Suprapubic skin (tissue), 4 donors: ENCODE measurements around the gene PACRG. TPM values are rescaled to one million over a fixed set of nuclear protein-coding genes. Genes with fewer than 3 reads are reported as not detected.

Source experiments
- DNase-seq, 2 donors: peaks; one replicate each; pipeline ENCODE4 v3.0.0-alpha.2; 2019; ENCODE audit warnings: low spot score in 2 of 2
- H3K27ac ChIP-seq: fragments of 200-600 bp; sonication (generic); one replicate; pipeline ENCODE4 v1.5.1; 2019
- H3K27me3 ChIP-seq: fragments of 200-600 bp; sonication (generic); one replicate; pipeline ENCODE4 v1.5.1; 2019
- H3K36me3 ChIP-seq: fragments of 200-600 bp; sonication (generic); one replicate; pipeline ENCODE4 v1.5.1; 2019
- H3K4me1 ChIP-seq: fragments of 200-600 bp; sonication (generic); one replicate; pipeline ENCODE4 v1.5.1; 2019
- H3K4me3 ChIP-seq: fragments of 200-600 bp; sonication (generic); one replicate; pipeline ENCODE4 v1.5.1; 2019; ENCODE audit warnings: mild to moderate bottlenecking
- H3K9me3 ChIP-seq: fragments of 200-600 bp; sonication (generic); one replicate; pipeline ENCODE4 v1.5.1; 2019
- EP300 ChIP-seq: sonication (generic); formaldehyde crosslinking; IDR thresholded peaks from one replicate; pipeline ENCODE4 v1.6.1; 2017; ENCODE audit warnings: antibody characterized with exemption
- POLR2A ChIP-seq, 2 donors: fragments of 450-650 bp; IDR thresholded peaks; one replicate each; pipeline ENCODE4 v1.6.1; 2017; ENCODE audit warnings: antibody characterized with exemption in 2 of 2, mild to moderate bottlenecking in 2 of 2, moderate library complexity in 2 of 2
- POLR2AphosphoS5 ChIP-seq, 3 donors: sonication (generic); formaldehyde crosslinking; IDR thresholded peaks; one replicate each; pipeline ENCODE4 v1.6.1; 2017; ENCODE audit warnings: antibody characterized with exemption in 3 of 3
- WGBS: methylation state at CpG from one replicate; pipeline ENCODE4 v1.1.5; 2018; 5-methylcytosine and 5-hydroxymethylcytosine counted together
- total RNA-seq, 4 donors: library from RNA; depleted of rRNA; stranded (reverse); fragments of >200 nt; gene quantifications; one replicate each; pipeline ENCODE4 v1.1.0, GENCODE V29; 2016
- TF ChIP-seq, protein P1 (sequence below), 2 donors: fragments of 200-600 bp in 1 of 2; fragments of 450-650 bp in 1 of 2; sonication (generic) in 1 of 2; IDR thresholded peaks; one replicate each; pipeline ENCODE4 v1.5.1; 2016 to 2019; ENCODE audit warnings: antibody characterized with exemption in 2 of 2, mild to moderate bottlenecking in 1 of 2, moderate library complexity in 1 of 2

Gene PACRG
- total RNA-seq, 4 donors from 2014 or later = 1.1 to 2.3 (median 2.0) TPM

DNA sequence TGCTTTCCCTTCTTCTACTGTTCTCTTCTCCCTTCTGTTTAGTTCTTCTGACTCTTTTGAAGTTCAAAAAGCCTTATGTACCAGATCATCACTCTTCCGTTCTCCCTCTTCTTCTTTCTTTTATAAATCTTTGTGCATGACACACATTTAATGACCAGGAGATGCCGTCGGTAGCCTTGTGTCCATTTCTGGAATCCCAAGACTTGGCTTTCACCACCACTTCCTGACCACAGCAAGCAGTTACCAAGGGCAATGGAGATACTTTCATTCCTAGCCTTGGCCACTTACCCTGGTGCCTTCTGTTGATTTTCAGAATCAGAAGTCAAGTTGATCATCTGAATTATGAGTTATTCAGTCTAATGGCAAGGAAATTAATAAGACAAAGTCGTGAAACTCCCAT is 418.3 kb downstream of the PACRG start:
- 75% methylated on average over 4 of the region's 4 CpGs for WGBS
- H3K4me3 ChIP-seq = no peak overlapping the region
- H3K27me3 ChIP-seq = no peaks in the 10 kb centered on the region
- no peak for DNase-seq
- no peaks in the 10 kb centered on the region for H3K9me3 ChIP-seq
- H3K4me1 ChIP-seq = no peaks in the 10 kb centered on the region
- TF ChIP-seq POLR2AphosphoS5 (IDR thresholded peaks at IDR 0.05) (no peak), EP300 (no peak), POLR2A (IDR thresholded peaks at IDR 0.05) (no peak)
- TF ChIP-seq, protein P1, sequence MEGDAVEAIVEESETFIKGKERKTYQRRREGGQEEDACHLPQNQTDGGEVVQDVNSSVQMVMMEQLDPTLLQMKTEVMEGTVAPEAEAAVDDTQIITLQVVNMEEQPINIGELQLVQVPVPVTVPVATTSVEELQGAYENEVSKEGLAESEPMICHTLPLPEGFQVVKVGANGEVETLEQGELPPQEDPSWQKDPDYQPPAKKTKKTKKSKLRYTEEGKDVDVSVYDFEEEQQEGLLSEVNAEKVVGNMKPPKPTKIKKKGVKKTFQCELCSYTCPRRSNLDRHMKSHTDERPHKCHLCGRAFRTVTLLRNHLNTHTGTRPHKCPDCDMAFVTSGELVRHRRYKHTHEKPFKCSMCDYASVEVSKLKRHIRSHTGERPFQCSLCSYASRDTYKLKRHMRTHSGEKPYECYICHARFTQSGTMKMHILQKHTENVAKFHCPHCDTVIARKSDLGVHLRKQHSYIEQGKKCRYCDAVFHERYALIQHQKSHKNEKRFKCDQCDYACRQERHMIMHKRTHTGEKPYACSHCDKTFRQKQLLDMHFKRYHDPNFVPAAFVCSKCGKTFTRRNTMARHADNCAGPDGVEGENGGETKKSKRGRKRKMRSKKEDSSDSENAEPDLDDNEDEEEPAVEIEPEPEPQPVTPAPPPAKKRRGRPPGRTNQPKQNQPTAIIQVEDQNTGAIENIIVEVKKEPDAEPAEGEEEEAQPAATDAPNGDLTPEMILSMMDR (IDR thresholded peaks at IDR 0.05) = no peak
- H3K36me3 ChIP-seq = no peaks in the 10 kb centered on the region
- H3K27ac ChIP-seq = no peak overlapping the region

DNA sequence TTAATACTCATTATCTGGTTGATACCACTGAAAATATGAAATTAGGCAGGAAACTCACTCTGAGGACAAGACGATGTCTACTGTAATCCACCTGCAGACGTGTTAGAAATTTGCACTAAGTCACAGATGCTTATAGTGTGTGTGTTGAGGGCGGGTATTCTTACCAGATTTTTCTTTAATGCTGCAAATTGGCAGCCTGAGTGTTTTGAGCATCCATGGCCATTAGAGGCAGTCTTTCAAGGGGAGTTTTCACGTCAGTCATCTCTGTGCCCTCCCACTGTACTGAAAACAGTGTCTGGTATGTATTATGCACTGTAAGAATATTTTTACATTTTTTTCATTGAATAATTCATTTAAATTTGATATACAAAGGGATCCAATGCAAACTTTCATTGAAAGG is 420.2 kb downstream of the PACRG start:
- TF ChIP-seq, protein P1 (IDR thresholded peaks at IDR 0.05) = no peak
- no peak for TF ChIP-seq POLR2A (IDR thresholded peaks at IDR 0.05)
- TF ChIP-seq POLR2AphosphoS5 (IDR thresholded peaks at IDR 0.05) = no peak
- TF ChIP-seq EP300 = no peak
- Histone ChIP-seq H3K4me1 (no peaks in the 10 kb centered on the region), H3K9me3 (no peaks in the 10 kb centered on the region), H3K4me3 (no peak overlapping the region), H3K27ac (no peak overlapping the region), H3K27me3 (no peaks in the 10 kb centered on the region), H3K36me3 (no peaks in the 10 kb centered on the region)
- WGBS = 59% methylated on average over 4 of the region's 4 CpGs
- DNase-seq = no peak

DNA sequence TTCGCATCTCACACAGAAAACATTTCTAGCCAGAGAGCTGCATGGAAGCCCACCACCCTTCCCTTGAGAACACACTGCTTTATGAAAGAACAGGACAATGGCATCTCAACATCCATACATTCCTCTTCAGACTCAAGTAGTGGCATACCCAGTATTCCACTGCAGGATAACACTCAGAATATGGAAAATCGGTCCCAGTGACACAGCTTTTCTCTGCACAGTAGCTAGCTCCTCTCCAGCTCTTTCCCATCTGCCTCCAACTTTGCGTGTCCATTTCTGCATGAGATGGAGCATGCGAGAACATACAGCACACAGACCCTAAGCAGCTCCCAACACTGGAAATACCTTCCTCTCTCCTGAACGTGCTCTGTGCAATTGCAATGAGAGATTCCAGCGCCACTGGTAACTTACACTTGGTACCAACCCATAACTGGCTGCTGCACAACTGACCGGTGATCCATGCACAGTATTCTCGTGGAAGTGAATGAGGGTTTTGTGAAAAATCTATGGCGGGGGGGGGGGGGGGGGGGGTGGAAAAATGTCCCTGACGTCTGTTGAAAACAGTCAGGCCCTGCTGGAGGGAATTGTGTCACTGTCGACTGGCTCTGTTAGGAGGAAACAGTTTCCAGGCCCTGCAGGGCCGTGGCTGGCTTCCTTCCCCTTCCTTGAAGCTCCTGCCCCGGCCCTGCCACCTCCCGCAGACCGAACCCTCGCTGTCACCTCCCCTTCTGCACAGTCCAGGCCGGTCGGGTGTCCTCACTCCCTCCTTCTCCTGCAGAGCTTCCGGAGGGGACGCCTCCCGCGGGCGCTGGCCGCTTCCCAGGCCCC is 420.9 kb downstream of the PACRG start:
- TF ChIP-seq POLR2AphosphoS5 (IDR thresholded peaks at IDR 0.05) = no peak
- TF ChIP-seq, protein P1 (IDR thresholded peaks at IDR 0.05) = no peak
- no peak for TF ChIP-seq EP300
- TF ChIP-seq POLR2A (IDR thresholded peaks at IDR 0.05) = no peak
- no peaks in the 10 kb centered on the region for H3K4me1 ChIP-seq
- no peak for DNase-seq
- H3K4me3 ChIP-seq = no peak overlapping the region
- 89% methylated on average over 22 of the region's 24 CpGs for WGBS
- no peaks in the 10 kb centered on the region for H3K27me3 ChIP-seq
- no peaks in the 10 kb centered on the region for H3K36me3 ChIP-seq
- no peak overlapping the region for H3K27ac ChIP-seq
- H3K9me3 ChIP-seq = no peaks in the 10 kb centered on the region

DNA sequence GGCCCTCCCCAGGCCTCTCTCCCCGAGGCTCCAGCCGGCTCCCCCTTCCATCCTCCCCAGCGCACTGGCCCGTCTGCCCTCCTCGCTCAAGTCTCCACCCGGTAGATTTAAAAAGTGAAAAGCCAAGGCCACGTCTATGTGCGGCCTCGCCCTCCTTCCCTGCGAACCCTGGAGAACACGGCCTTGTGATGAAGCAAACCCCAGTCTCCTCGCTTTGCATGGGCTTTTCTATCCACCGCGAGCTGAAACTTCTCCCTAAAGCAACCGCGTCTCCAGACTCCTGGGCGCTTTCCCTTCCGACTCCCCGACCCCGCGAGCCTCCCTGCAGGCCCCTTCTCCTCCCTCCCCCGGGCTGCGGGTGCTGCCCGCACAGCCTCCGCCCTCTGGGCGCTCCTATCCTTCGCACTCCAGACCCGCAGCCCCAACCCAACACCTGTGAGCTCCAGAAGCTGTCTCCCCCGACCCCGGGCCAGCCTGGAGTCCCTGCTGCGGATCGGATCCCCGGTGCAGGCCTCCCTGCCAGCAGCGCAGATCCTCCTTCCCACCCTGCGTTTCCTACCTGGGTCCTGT is 421.6 kb downstream of the PACRG start:
- H3K4me1 ChIP-seq = no peaks in the 10 kb centered on the region
- 90% methylated on average over 35 of the region's 35 CpGs for WGBS

DNA sequence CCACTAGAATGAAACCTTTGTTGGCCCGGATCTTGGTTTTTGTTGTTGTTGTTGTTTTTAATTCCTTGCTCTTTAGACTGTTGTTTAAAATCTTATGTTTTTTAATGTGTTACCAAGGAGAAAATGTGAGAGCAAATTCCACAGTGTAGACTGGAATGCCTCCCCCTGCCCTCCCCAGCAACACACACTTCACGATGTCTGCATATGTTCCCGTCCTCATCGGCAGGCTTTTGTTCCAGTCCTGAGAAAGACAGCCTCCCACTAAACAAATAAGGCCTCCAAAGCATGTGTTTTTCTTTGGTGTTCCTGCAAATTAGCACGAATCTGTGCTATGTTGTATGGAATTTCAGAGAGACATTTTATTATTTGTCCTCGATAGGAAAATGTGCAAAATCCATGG is 423.4 kb downstream of the PACRG start:
- Histone ChIP-seq H3K4me3 (no peak overlapping the region), H3K27ac (no peak overlapping the region), H3K36me3 (no peaks in the 10 kb centered on the region), H3K27me3 (no peaks in the 10 kb centered on the region), H3K4me1 (no peaks in the 10 kb centered on the region), H3K9me3 (no peaks in the 10 kb centered on the region)
- 83% methylated on average over 6 of the region's 6 CpGs for WGBS
- no peak for DNase-seq
- TF ChIP-seq POLR2A (IDR thresholded peaks at IDR 0.05) = no peak
- TF ChIP-seq, protein P1 (IDR thresholded peaks at IDR 0.05) = no peak
- TF ChIP-seq POLR2AphosphoS5 (IDR thresholded peaks at IDR 0.05) = no peak
- no peak for TF ChIP-seq EP300

More for the DNA sequence above, 421.6 kb downstream of the PACRG start:
- no peak for TF ChIP-seq POLR2AphosphoS5 (IDR thresholded peaks at IDR 0.05)
- TF ChIP-seq POLR2A (IDR thresholded peaks at IDR 0.05) = no peak
- no peak for TF ChIP-seq EP300
- TF ChIP-seq, protein P1 (IDR thresholded peaks at IDR 0.05) = no peak
- H3K9me3 ChIP-seq = no peaks in the 10 kb centered on the region
- no peak overlapping the region for H3K4me3 ChIP-seq
- H3K27ac ChIP-seq = no peak overlapping the region
- H3K36me3 ChIP-seq = no peaks in the 10 kb centered on the region
- no peak for DNase-seq
- H3K27me3 ChIP-seq = no peaks in the 10 kb centered on the region
